ENCODE measurements around the gene C12orf76.
"Not testable (repeated sequence)": the region's sequence is repeated elsewhere in the genome, so short reads cannot be mapped to it uniquely, and the experiment has no call there.

The C12orf76 gene

GRCh38 chr12:110020956-110021355 is 27.4 kb downstream of the C12orf76 start:
- DNase-seq = no peak

DNA sequence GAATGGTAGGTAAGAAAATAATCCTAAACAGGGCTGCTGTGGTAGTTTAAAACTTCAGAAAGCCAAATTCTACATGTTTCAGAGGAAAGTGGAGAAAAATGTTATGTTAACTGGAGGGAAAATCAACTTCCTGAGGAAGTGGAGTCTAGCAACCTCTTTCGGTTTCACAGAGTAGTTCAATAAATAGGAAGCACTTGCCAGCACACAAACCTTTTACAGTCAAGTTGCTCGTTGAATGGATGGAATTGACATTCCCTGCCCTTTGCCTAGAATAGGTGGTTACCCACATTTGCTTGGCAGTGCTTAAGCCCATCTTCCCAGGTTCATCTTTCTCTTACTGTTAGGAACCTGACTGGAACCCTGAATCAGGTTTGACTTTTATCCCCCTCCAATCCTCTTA is 33.2 kb downstream of the C12orf76 start:
- DNase-seq = no peak

- DNase-seq = no peak
These were observed 35.7 kb downstream of the C12orf76 start for GRCh38 chr12:110012659-110013058.

- DNase-seq = no peak
These were observed 36.2 kb downstream of the C12orf76 start for GRCh38 chr12:110012137-110012536.

- no peak for DNase-seq
These were observed 37.2 kb downstream of the C12orf76 start for GRCh38 chr12:110010853-110011723.

DNA sequence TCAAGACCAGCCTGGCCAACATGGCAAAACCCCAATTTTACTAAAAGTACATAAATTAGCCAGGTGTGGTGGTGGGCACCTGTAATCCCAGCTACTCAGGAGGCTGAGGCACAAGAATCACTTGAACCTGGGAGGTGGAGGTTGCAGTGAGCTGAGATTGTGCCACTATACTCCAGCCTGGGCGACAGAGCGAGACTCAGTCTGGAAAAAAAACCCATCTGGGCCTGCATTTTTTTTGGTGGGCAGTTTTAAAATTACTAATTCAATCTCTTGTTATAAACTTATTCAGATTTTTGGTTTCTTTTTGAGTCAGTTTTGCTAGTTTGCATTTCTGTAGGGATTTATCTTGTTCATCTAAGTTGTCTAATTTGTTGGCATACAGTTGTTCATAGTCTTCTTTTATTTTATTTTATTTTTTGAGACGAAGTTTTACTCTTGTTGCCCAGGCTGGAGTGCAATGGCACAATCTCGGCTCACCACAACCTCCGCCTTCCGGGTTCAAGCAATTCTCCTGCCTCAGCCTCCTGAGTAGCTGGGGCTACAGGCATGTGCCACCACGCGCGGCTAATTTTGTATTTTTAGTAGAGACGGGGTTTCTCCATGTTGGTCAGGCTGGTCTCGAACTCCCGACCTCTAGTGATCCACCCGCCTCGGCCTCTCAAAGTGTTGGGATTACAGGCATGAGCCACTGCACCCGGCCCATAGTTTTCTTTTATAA is 39.5 kb downstream of the C12orf76 start:
- not testable (repeated sequence) for DNase-seq

GRCh38 chr12:110007881-110008280 is 40.4 kb downstream of the C12orf76 start:
- DNase-seq = no peak

DNA sequence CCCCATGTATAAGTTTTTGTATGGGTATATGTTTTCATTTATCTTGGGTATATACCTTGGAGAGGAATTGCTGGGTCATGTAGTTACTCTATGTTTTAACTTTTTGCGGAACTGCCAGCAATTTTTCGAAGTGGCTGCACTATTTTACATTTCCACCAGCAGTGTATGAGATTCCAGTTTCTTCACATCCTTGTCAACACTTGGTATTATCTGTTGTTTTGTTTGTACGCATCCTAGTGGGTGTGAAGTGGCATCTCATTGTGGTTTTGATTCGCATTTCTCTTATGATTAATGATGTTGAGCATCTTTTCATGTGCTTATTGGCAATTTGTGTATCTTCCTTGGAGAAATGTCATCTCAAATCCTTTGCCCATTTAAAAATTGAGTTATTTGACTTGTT is 42.2 kb downstream of the C12orf76 start:
- DNase-seq = no peak

- DNase-seq = no peak
These were observed 42.9 kb downstream of the C12orf76 start for GRCh38 chr12:110005319-110005973.

GRCh38 chr12:110004598-110004997 is 43.7 kb downstream of the C12orf76 start:
- no peak for DNase-seq

DNA sequence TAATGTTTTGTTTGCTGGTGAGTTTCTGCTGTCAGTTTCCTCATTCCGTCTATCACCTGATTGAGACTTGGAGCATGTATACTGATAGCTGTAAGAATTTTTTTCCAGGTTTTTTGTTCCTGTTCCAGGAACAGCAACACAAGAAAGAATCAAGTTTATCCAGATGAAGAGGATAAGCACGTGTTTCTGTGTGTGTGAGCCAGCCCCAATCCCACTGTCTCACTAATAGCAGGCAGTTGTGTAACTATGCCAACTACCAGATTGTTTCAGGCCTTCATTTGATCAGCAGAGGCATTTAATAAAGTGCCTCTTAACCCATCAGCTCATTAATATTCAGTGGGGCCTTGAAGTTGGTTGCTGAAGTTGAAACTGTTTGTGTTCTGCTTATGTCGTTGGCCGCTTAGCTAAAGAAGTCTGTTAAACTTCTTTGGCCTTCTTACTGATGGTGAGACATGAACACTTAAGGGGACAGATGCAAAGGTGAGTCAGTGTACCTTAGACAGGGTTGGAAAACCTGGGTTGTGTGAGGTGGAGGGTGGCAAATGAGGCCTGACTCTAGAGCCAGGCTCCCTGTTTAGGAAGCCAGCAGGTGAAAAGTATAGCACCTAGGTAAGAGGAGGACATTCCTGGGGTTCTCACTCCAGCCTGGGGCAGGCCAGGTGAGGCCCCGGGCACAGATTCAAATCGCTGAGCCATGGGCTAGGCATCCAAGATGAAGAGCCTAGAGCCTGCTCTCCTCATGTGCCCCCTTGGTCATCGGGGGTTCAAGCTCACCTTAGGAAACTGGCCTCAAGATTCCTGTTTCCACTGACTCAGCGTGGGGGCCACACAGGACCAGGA is 45.4 kb downstream of the C12orf76 start:
- no peak for DNase-seq

GRCh38 chr12:110001596-110001995 is 46.7 kb downstream of the C12orf76 start:
- no peak for DNase-seq

DNA sequence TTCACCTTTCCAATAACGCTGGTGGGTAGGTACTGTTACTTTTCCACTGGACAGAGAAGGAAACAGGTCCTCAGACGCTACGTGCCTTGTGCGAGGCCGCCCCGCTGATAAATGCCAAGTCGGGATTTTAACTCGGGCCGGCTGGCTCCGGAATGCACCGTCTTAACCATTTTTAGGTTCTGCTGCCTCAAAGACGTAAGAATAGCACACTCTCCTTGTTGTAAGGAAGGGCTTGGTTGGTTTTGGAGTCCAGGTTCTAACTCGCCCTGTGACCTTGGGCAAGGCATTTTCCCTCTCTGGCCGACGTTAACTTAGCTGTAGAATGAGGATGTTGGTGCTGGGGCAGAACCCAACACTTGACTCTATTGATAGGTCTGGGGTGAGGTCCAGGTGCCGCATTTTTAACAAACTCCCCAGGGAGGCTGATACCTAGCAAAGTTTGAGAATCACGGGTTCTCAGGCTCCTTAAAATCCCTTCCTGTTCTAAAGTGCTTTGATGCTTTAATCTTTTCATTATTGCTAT is 48.3 kb downstream of the C12orf76 start:
- no peak for DNase-seq

DNA sequence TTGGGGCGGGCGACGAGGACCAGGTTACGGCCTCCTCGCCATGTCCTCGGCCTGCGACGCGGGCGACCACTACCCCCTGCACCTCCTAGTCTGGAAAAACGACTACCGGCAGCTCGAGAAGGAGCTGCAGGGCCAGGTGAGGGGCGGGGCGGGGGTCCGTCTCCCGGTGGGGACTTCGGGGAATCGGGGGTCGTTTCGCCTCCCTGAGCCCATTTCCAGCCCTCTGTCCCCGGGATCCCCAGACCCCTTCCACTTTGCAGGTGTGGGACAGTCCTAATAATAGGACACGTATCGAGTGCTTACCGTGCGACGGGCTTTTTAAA is 48.7 kb downstream of the C12orf76 start:
- DNase-seq = no peak

DNA sequence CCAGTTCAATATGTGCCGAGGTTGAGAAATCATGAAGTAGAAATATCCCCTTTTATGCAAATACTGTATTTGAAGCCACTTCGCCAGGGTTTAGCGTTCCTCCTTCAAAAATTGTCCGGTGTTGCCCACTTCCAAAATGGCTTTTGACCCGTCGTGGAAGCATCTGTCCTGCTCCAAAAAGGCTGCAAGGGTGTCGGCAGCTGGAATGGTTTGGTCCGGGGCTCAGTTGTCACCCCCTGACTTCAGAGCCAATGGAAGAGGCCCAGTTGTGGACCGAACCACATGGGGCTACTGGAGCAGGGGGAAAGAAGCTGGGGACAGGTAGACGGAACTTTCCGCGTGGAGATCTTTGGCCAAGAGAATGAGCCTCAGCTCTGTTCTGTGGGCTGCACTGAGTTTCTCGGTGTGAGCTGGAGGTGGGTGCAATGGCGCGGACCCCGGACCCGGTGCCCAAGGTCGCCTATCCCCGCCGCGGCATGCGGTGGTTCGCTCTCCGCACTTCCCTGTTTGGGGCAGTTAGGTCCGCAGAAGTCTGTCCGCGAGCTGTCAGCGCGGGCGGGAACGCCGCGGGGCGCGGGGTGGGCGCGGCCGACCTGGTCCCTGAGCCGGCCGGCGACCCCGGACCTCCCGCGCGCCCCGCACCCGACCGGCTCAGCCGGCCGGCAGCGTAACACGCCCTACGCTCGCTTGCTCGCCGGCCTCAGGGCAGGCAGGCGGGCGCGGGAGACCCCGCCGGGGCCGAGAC is 49.2 kb downstream of the C12orf76 start, which contains the start of gene ANKRD13A:
Gene ANKRD13A, plus strand, starts transcription at position 527 of the 745 bp plus-strand sequence. CDS start 259 bp downstream, outside the sequence.
- peak; percentile 74 for DNase-seq

DNA sequence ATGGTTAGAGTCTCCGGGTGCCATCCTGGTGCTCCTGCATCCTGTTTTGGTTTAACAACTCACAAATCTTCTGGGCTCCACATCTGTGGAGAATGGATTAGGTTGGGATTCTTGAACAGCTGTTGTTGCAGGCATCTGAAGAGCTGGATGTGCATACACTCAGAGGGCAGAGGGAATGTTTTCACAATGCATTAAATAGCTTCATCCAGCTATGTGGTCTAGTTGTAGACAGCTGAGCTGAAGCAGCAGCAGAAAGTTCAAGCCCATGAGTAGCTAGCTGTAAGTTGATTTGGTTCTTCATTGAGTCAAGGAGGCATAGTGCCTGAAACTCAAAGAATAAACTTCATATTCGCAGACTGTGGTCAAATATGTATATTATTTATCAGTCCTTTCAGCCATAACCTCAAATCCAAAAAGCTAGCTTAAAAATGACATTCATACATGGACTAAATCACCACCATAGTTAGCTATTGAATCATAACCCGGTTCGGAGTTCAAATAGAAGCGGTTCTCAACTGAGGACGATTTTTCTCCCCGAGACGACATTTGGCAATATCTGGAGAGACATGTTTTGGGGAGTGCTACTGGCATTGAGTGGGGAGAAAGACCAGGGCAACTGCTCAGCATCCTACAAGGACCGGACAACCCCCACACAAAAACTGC is 50.0 kb downstream of the C12orf76 start:
- DNase-seq = no peak

GRCh38 chr12:109997393-109997792 is 50.9 kb downstream of the C12orf76 start:
- DNase-seq = no peak

DNA sequence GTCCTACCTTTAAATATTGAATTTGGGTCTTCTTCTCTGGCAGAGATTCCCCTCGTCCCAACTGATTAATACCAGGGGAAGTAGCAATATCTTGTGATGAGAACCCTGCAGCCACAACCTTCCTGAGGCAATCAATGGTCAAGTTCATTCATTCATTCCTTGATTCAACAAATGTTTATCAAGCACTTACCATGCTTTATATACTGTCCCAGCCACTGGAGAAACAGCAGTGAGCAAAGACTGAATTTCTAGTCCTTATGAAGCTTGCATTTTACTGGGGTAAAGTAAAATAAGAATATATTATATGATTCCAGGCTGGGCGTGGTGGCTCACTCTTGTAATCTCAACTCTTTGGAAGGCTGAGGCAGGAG is 51.9 kb downstream of the C12orf76 start:
- no peak for DNase-seq

DNA sequence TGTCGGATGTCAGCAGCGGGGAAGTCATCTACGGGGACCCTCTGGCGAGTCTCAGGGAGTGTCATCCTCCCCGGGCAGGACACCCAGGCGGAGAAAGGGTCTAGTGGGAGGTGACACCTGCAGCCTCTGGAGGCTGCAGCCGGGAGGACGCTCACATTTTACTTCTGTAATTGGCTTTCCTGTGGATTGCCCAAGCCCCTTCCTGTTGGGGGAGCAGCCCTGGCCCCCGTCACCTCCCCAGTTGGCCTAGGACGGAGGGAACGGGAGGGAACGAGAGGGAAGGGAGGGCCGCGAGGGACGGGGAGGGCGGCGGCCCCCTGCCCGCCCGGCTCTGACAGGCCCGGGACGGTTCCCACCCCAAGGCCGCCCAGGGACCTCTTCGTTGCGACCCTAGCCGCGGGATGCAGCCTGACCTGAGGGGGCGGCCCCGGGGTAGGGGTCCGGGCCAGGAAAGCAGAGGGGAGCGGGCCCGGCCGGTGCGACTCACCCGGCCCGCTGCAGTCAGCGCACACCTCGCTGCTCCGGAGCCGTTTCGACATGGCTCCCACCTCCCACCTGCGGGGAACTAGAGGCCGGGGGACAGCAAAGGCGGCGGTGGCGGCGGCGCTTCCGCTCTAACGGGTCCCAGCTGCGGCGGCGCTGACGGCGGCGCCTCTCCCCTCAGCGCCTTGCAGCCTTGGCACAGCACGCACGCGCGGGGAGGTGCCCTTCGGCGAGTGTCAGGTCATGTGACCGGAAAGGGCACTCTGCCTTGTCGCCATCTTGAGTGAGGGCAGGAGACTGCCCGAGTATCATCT is 52.4 kb downstream of the C12orf76 start, which contains the start of gene GIT2:
Gene GIT2, minus strand, starts transcription at position 683 of the 797 bp plus-strand sequence. Its CDS starts 144 bp downstream, at position 539.
- DNase-seq = peak; percentile 80

GRCh38 chr12:109995361-109995685 is 53.0 kb downstream of the C12orf76 start:
- DNase-seq = no peak

Measured in NCI-H748 treated with DMSO at 0.1 percent for 48 hours (cell line).